ENCODE measurements around the gene SORCS2. TPM values are rescaled to one million over a fixed set of nuclear protein-coding genes. Genes with fewer than 3 reads are reported as not detected.

The SORCS2 gene
- total RNA-seq, 2 donors from 2014 or later, result 0.68 to 0.92 TPM

DNA sequence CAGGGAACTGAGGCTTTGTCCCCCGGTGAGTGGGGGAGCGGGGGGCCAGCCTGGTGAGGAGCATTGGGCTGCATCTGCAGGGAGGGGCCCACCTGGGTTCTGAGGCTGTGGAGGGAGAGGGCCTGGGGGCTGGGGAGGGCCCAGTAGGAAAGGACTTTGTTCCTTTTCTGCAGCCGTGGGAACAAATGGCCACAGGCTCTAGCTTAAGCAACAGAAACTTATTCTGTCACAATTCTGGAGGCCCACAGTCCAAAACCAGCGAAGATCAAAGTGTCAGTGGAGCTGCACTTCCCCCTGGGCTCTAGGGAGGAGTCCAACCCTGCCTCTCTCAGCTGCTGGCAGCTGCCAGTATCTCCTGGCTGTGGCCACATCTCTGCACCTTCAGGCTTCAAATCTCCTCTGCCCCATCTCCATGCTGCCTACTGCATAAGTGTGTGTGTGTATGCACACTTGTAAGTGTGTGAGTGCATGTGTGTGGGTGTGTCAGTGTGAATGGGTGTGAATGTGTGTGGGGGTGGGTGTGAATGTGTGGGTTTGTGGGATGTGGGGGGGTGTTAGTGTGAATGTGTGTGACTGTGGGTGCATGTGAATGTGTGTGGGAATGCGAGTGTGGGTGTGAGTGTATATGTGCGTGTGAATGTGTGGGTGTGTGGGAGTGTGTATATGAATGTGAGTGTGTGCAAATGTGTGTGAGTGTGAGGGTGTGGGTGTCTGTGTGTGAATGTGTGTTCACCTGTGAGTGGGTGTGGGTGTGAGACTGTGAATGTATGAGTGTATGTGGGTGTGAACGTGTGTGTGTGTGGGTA lies 446.8 kb downstream of the SORCS2 start:
- no peak overlapping the region for H3K27ac ChIP-seq
- peaks cover under 1% of the 10 kb centered on the region for H3K9me3 ChIP-seq
- no peak overlapping the region for H3K4me3 ChIP-seq
- no peaks in the 10 kb centered on the region for H3K27me3 ChIP-seq (replicated peaks; ENCODE audit: insufficient read depth)
- no peaks in the 10 kb centered on the region for H3K4me1 ChIP-seq (ENCODE audit: control insufficient read depth in 1 of 2, low read depth in 2 of 2)
- DNase-seq (ENCODE audit: low spot score), result no peak
- ATAC-seq (ENCODE audit: insufficient number of reproducible peaks, low FRiP score, low read depth), result no peak
- no peaks in the 10 kb centered on the region for H3K36me3 ChIP-seq
- TF ChIP-seq, protein P1, sequence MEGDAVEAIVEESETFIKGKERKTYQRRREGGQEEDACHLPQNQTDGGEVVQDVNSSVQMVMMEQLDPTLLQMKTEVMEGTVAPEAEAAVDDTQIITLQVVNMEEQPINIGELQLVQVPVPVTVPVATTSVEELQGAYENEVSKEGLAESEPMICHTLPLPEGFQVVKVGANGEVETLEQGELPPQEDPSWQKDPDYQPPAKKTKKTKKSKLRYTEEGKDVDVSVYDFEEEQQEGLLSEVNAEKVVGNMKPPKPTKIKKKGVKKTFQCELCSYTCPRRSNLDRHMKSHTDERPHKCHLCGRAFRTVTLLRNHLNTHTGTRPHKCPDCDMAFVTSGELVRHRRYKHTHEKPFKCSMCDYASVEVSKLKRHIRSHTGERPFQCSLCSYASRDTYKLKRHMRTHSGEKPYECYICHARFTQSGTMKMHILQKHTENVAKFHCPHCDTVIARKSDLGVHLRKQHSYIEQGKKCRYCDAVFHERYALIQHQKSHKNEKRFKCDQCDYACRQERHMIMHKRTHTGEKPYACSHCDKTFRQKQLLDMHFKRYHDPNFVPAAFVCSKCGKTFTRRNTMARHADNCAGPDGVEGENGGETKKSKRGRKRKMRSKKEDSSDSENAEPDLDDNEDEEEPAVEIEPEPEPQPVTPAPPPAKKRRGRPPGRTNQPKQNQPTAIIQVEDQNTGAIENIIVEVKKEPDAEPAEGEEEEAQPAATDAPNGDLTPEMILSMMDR (IDR thresholded peaks at IDR 0.05), result no peak

DNA sequence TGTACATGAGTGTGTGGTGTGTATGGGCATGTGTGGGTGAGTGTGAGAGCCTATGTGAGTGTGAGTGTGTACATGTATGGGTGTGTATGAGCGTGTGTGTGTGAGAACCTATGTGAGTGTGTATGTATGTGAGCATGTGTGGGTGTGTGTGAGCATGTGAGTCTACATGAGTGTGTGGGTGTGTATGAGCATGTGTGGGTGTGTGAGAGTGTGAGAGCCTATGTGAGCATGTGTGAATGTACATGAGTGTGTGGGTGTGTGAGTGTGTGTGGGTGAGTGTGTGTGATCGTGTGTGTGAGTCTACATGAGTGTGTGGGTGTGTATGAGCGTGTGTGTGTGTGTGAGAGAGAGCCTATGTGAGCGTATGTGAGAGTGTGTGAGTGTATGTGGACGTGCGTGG lies 447.8 kb downstream of the SORCS2 start:
- H3K4me3 ChIP-seq, result no peak overlapping the region
- H3K9me3 ChIP-seq, result peaks cover 6% of the 10 kb centered on the region
- no peak for DNase-seq (ENCODE audit: low spot score)
- H3K27me3 ChIP-seq (replicated peaks; ENCODE audit: insufficient read depth), result no peaks in the 10 kb centered on the region
- H3K36me3 ChIP-seq, result no peaks in the 10 kb centered on the region
- TF ChIP-seq, protein P1 (IDR thresholded peaks at IDR 0.05), result no peak
- H3K4me1 ChIP-seq (ENCODE audit: control insufficient read depth in 1 of 2, low read depth in 2 of 2), result no peaks in the 10 kb centered on the region
- H3K27ac ChIP-seq, result no peak overlapping the region
- peak; percentile 34 for ATAC-seq (ENCODE audit: insufficient number of reproducible peaks, low FRiP score, low read depth)

DNA sequence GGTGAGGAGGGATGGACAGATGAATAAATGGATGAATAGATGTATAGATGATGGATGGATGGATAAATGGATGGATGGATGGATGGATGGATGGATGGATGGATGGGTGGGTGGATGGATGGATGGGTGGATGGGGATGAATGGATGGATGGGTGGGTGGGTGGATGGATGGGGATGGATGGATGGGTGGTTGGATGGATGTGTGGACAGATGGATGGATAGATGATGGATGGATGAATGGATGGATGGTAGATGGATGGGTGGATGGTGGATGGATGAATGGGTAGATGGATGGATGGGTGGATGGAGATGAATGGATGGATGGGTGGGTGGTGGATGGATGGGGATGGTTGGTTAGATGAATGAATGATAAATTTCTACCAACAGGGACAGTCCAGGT lies 449.4 kb downstream of the SORCS2 start:
- Histone ChIP-seq H3K27me3 (replicated peaks; ENCODE audit: insufficient read depth) (no peaks in the 10 kb centered on the region), H3K36me3 (no peaks in the 10 kb centered on the region), H3K9me3 (peaks cover 6% of the 10 kb centered on the region), H3K27ac (no peak overlapping the region), H3K4me1 (ENCODE audit: control insufficient read depth in 1 of 2, low read depth in 2 of 2) (no peaks in the 10 kb centered on the region), H3K4me3 (no peak overlapping the region)
- TF ChIP-seq, protein P1 (IDR thresholded peaks at IDR 0.05), result no peak
- ATAC-seq (ENCODE audit: insufficient number of reproducible peaks, low FRiP score, low read depth) (no peak), DNase-seq (ENCODE audit: low spot score) (no peak)

DNA sequence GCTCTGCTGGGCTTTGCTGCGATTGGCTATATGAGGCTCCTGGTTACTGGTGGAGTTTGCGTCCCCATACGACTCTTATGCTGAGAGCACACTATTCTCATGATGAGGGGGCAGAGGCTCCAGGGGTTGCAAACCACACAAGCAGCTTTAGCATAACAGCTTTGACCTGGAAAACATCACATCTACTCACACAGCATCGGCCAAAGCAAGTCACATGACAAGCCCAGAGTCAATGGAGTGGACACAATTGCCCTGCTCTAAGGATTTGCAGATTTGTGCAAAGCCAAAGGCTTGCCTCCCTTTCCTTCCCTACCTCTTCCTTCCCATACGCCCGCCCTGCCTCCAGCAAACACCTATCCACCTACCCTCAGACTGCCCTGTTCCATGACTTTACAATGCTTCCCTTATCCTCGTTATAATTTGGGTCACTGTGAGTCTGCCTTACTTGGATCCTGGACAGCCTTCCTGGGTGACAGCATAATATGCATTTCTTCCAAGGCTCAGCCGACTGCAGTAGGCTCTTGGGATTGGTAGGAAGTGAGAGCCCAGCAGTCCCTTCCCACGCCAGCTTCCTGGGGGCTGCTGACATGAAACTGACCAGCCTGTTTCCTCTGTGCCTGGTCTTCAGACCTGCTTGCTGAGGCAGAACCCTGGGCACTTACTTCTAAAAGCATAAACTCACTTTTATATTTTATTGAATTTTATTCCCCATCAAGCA lies 450.6 kb downstream of the SORCS2 start:
- Histone ChIP-seq H3K4me1 (ENCODE audit: control insufficient read depth in 1 of 2, low read depth in 2 of 2) (no peaks in the 10 kb centered on the region), H3K27me3 (replicated peaks; ENCODE audit: insufficient read depth) (no peaks in the 10 kb centered on the region), H3K4me3 (no peak overlapping the region), H3K27ac (no peak overlapping the region), H3K9me3 (peaks cover 6% of the 10 kb centered on the region), H3K36me3 (no peaks in the 10 kb centered on the region)
- TF ChIP-seq, protein P1 (IDR thresholded peaks at IDR 0.05), result no peak
- DNase-seq (ENCODE audit: low spot score) (no peak), ATAC-seq (ENCODE audit: insufficient number of reproducible peaks, low FRiP score, low read depth) (no peak)

DNA sequence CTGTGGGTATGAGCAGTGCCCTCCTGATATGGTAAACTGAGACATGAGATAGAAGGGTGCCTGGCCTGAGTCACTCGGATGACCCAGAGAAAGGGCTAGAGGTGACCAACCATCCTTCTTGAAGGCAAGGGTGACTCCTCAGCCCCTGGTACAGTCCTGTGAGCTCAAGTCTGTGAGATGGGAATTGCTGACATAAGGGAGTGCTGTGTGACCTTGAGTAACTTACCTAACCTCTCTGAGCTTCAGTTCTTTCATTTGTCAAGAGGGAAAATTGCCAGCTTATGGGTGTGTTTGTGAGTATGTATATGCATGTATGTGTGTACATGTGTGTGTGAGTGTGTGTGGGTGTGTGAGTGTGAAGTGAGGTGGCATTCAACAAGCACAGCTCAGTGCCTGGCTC lies 452.8 kb downstream of the SORCS2 start:
- Histone ChIP-seq H3K27me3 (replicated peaks; ENCODE audit: insufficient read depth) (no peaks in the 10 kb centered on the region), H3K4me1 (ENCODE audit: control insufficient read depth in 1 of 2, low read depth in 2 of 2) (peaks cover 0 to 3% of the 10 kb centered on the region in 2 donors), H3K27ac (no peak overlapping the region), H3K4me3 (no peak overlapping the region), H3K36me3 (no peaks in the 10 kb centered on the region), H3K9me3 (peaks cover 6% of the 10 kb centered on the region)
- ATAC-seq (ENCODE audit: insufficient number of reproducible peaks, low FRiP score, low read depth) (no peak), DNase-seq (ENCODE audit: low spot score) (no peak)
- TF ChIP-seq, protein P1 (IDR thresholded peaks at IDR 0.05), result no peak
